SKM-1 treated with dmso at 0.1 percent for 144 hours (cell line): Measurements from ENCODE around the gene UCP2.

ENCODE experiments used
- DNase-seq: peaks from one replicate; lab custom pipeline; 2025; ENCODE audit not compliant: unreplicated experiment; lab: John Stamatoyannopoulos, UW

UCP2 gene

GRCh38 chr11:73982595-73982989 lies at the start of gene UCP2:
UCP2 (minus strand) TSS chr11:73982843; CDS start chr11:73978378, 4,465 bp downstream.
- peak; percentile 78 for DNase-seq

- no peak for DNase-seq
These were observed 48.4 kb upstream of the UCP2 start for GRCh38 chr11:74030723-74031676.

GRCh38 chr11:74025467-74026166 lies 43.0 kb upstream of the UCP2 start:
- no peak for DNase-seq

GRCh38 chr11:74024261-74025029 lies 41.8 kb upstream of the UCP2 start:
- no peak for DNase-seq

- DNase-seq, result no peak
These were observed 40.6 kb upstream of the UCP2 start for GRCh38 chr11:74023276-74023675.

GRCh38 chr11:74022546-74022945 lies 39.9 kb upstream of the UCP2 start:
- no peak for DNase-seq

- DNase-seq, result no peak
These were observed 39.4 kb upstream of the UCP2 start for GRCh38 chr11:74021998-74022397.

GRCh38 chr11:74020539-74020938 lies 37.9 kb upstream of the UCP2 start:
- DNase-seq, result no peak

- no peak for DNase-seq
These were observed 37.2 kb upstream of the UCP2 start for GRCh38 chr11:74019860-74020259.

GRCh38 chr11:74019104-74019738 lies 36.6 kb upstream of the UCP2 start:
- DNase-seq, result no peak

GRCh38 chr11:74018331-74019005 lies 35.8 kb upstream of the UCP2 start:
- peak; percentile 90 for DNase-seq

- no peak for DNase-seq
These were observed 35.0 kb upstream of the UCP2 start for GRCh38 chr11:74017631-74018030.

- no peak for DNase-seq
These were observed 33.5 kb upstream of the UCP2 start for GRCh38 chr11:74015919-74016684.

GRCh38 chr11:74014880-74015279 lies 32.2 kb upstream of the UCP2 start:
- no peak for DNase-seq

- no peak for DNase-seq
These were observed 30.5 kb upstream of the UCP2 start for GRCh38 chr11:74013141-74013540.

- no peak for DNase-seq
These were observed 29.6 kb upstream of the UCP2 start for GRCh38 chr11:74012074-74012809.

- DNase-seq, result no peak
These were observed 28.9 kb upstream of the UCP2 start for GRCh38 chr11:74011360-74012073.
